Stimulated activated CD4-positive, alpha-beta T cell treated with anti-CD3 and anti-CD28 coated beads, Interleukin-12 subunit alpha, Interleukin-12 subunit beta, amount 100 ng/mL, for 24 hours (primary cell): Measurements from ENCODE around the gene CDR2.
"Not testable (repeated sequence)": the region's sequence is repeated elsewhere in the genome, so short reads cannot be mapped to it uniquely, and the experiment has no call there.

Experiments used
- DNase-seq, 2 experiments: peaks; one replicate each; pipeline ENCODE4 v3.0.0-alpha.2; 2020; ENCODE audit warnings: low read depth in 2 of 2

The CDR2 gene

GRCh38 chr16:22307838-22308237 is 66.6 kb downstream of the CDR2 start:
- DNase-seq = no peak

DNA sequence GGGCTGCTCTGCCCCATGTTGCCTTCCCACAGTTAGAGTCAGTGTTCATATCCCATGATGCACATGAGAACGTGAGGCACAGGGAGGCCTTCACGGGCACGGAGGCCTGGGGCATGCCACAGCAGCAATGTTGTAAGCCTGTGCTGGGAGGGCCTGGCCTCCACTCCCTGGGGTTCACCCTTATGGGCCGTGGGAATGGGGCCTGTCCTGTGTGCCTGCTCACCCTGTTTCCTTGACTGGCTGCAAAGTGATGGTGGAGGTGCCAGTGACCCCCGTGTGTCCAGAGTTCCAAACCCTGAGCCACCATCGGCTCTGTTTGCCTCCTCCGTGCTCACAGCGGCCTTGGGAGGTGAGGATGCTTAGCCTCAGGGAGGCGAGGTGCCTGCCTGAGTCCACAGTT is 67.6 kb downstream of the CDR2 start:
- DNase-seq = no peak

GRCh38 chr16:22304411-22304810 is 70.0 kb downstream of the CDR2 start:
- DNase-seq = no peak

DNA sequence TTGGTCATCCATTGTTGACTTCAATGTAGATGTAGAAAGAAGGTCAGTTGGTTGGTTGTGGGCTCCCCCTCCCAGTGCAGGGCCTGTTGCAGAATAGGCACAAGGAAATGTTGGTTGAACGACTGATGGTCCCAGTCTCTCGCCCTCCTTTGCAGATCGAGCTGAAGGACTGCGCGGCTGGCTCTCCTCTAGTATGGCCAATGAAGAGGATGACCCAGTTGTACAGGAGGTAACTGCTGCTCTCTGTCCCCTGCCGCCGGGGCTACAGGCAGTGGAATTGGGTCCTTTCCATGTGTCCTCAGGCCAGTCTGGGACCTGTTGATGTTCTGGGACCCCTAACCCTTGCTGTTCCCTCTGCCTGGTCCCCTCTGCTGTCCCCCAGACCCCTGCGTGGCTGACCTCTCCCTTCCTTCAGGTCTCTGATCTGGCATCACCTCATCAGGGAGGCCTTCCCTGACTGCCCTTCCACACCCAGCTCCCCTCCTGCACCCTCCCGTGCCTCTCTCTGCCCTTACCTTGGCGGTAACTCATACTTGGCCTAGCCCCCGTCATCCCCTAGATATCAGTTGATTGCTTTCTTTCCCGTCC is 71.5 kb downstream of the CDR2 start:
- DNase-seq = no peak

DNA sequence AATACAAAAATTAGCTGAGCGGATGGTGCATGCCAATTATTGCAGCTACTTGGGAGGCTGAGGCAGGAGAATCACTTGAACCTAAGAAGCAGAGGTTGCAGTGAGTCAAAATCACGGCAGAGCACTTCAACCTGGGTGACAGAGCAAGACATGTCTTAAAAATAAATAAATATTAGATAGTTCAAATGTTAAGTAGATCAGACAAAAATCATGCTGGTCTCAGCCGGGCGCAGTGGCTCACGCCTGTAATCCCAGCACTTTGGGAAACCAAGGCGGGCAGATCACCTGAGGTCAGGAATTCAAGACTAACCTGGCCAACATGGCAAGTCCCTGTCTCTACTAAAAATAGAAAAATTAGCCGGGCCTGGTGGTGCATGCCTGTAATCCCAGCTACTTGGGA is 73.0 kb downstream of the CDR2 start:
- not testable (repeated sequence) for DNase-seq

DNA sequence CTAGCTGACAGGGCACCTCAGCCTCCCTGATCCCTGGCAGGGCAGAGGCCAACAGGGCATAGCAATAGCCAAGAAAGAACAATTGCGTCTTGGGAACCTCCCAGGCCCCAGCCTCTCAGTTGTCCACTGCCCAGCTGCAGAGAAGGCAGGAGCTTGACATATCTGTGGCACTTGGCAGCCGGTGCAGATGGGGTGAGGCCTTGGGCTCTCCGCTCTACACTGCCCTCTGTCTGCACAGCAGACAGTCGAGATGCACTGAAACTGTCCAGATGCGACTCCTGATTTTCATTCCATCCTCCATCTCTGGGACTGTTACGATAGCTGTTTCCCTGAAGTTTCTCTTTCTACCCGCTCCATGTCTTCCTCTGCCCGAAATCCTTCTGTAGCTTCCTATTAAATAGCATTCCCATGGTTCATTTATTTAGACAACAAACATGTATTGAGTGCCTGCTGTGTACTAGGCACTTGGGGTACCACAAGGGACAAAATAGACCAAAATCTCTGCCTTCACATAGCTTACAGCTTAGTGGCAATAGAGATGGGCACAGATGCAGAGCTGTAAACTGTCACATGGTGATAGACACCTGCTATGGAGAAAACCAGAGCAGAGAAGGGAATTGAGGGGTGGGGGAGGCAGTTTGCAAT is 73.9 kb downstream of the CDR2 start:
- peak in 1 of 2 experiments; percentile 21 for DNase-seq

DNA sequence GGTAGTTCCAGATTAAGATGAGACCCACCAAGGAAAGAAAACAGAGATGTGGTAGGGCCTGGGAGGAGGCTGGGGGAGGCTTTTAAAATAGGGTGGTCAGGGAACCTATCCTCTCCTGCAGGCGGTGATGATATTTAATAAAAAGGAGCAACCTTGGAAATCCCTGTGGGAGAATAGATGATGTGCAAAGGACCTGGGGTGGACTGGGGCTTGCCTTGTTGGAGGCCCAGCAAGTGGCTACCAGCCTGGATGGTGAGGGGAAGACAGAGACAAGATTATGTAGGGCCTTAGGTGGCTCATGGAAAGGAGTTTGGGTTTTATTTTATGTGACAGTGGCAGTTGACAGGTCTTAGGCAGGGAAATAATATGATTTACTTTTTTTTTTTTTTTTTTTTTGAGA is 75.4 kb downstream of the CDR2 start:
- DNase-seq = no peak

GRCh38 chr16:22297871-22298733 is 76.3 kb downstream of the CDR2 start:
- peak; percentile 54 to 61 for DNase-seq

GRCh38 chr16:22297114-22297870 is 77.1 kb downstream of the CDR2 start, which contains the start of gene POLR3E:
TSS of gene POLR3E (plus strand) at chr16:22297409. CDS start at chr16:22302969, 5,560 bp downstream.
- peak; percentile 99 for DNase-seq

GRCh38 chr16:22296225-22297113 is 78.0 kb downstream of the CDR2 start:
- DNase-seq = peak in 1 of 2 experiments; percentile 11
